GM12801 (cell line): ENCODE data around the gene GLYATL3.

Experiments
- CTCF ChIP-seq: IDR thresholded peaks from one replicate; pipeline ENCODE4 v1.5.1; 2011; ENCODE audit warnings: control low read depth; ENCODE audit not compliant: insufficient read length; ENCODE audit errors: extremely low read depth

GLYATL3 gene

GRCh38 chr6:49564552-49564951 lies 64.8 kb downstream of the GLYATL3 start:
- no peak for TF ChIP-seq CTCF

- no peak for TF ChIP-seq CTCF
These were observed 65.5 kb downstream of the GLYATL3 start for GRCh38 chr6:49565261-49565660.

GRCh38 chr6:49565855-49566254 lies 66.1 kb downstream of the GLYATL3 start:
- TF ChIP-seq CTCF: no peak

- no peak for TF ChIP-seq CTCF
These were observed 70.9 kb downstream of the GLYATL3 start for GRCh38 chr6:49570474-49571079.

DNA sequence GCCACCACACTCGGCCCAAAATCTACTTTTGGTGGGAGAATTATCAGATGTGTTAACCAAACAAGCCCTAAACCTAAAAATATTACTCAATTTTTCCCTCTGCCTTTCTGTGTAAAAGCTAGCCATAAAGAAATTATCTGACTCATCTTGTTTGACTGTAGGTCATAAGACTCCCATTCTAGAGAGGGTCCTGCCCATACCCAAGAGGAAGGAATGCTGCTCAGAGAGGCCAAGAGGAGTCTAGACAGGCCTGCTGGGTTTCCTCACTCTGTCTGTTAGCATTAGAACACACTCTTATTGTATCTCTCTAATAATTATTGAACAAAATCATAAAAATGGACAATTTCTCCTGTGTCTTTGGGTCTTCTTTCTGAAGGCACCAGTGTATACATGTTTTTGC lies 76.9 kb downstream of the GLYATL3 start:
- no peak for TF ChIP-seq CTCF
